A549 (cell line): ENCODE data around the gene EPHB1. TPM values are rescaled to one million over a fixed set of nuclear protein-coding genes. Genes with fewer than 3 reads are reported as not detected.

Experiments used
- ATAC-seq, 2 experiments: fragments of 200-7000 bp in 1 of 2; fragments of >200 bp in 1 of 2; cut with Nextera tagmentation in 1 of 2; cut with Tn5 transposase in 1 of 2; 3 replicates each; pipeline versions ENCODE4 v1.8.0 to v1.9.1; 2018 to 2020; ENCODE audit warnings: mild to moderate bottlenecking in 1 of 2, moderate library complexity in 1 of 2
- CTCF ChIA-PET: fragments of 300-600 bp; sonication (Branson Sonifier 250); formaldehyde crosslinking; extraction: SDS; loops from one replicate; lab custom pipeline; 2021; ENCODE audit warnings: antibody characterized with exemption, inconsistent platforms; lab: Yijun Ruan, JAX
- POLR2A ChIA-PET: fragments of 350-600 bp; formaldehyde crosslinking; extraction: SDS; loops from one replicate; lab custom pipeline; 2021; ENCODE audit warnings: antibody characterized with exemption, inconsistent platforms; lab: Yijun Ruan, JAX
- DNase-seq, 2 experiments: peaks; one replicate each; pipeline versions ENCODE4 v3.0.0 to v3.0.0-alpha.2; 2011 to 2016; ENCODE audit warnings: low read depth in 1 of 2, low spot score in 1 of 2
- FAIRE-seq: peaks from 2 replicates; lab custom pipeline; 2011; peaks lifted over from hg19 to GRCh38; lab: Jason Lieb, UNC
- H3K27ac ChIP-seq, 2 experiments: fragments of >200 bp; sonication (Bioruptor Twin); formaldehyde crosslinking; 3 replicates each; pipeline ENCODE4 v1.5.1; 2016 to 2017
- H3K4me1 ChIP-seq: fragments of >200 bp; sonication (Bioruptor Twin); formaldehyde crosslinking; 3 replicates; pipeline ENCODE4 v1.6.1; 2016
- H3K4me2 ChIP-seq: fragments of >200 bp; sonication (Bioruptor Twin); formaldehyde crosslinking; 3 replicates; pipeline ENCODE4 v1.6.1; 2016
- H3K4me3 ChIP-seq: fragments of >200 bp; sonication (Bioruptor Twin); formaldehyde crosslinking; 3 replicates; pipeline ENCODE4 v1.5.1; 2016
- H3K9me3 ChIP-seq: fragments of >200 bp; sonication (Bioruptor Twin); formaldehyde crosslinking; 3 replicates; pipeline ENCODE4 v1.6.1; 2016
- BHLHE40 ChIP-seq: IDR thresholded peaks from 2 replicates; pipeline ENCODE4 v1.6.1; 2012; ENCODE audit warnings: low read depth, low read length, inconsistent platforms
- CBX2 ChIP-seq: fragments of 200-600 bp; sonication (generic); IDR thresholded peaks from 2 replicates; pipeline ENCODE4 v1.6.1; 2016; ENCODE audit warnings: low read depth, mild to moderate bottlenecking, borderline replicate concordance
- CBX8 ChIP-seq: fragments of 200-600 bp; sonication (generic); IDR thresholded peaks from 2 replicates; pipeline ENCODE4 v1.6.1; 2016
- CEBPB ChIP-seq, 2 experiments: fragments of >200 bp in 1 of 2; sonication (Bioruptor Twin) in 1 of 2; formaldehyde crosslinking in 1 of 2; IDR thresholded peaks; 2 replicates each; pipeline ENCODE4 v1.6.1; 2012 to 2016
- CHD4 ChIP-seq: fragments of 200-600 bp; sonication (generic); IDR thresholded peaks from 2 replicates; pipeline ENCODE4 v1.6.1; 2016; ENCODE audit warnings: antibody characterized with exemption, mild to moderate bottlenecking, borderline replicate concordance
- E2F6 ChIP-seq: IDR thresholded peaks from 2 replicates; pipeline ENCODE4 v1.6.1; 2012; ENCODE audit warnings: low read depth, borderline replicate concordance
- EHF ChIP-seq: fragments of 250-450 bp; sonication (Bioruptor Pico); IDR thresholded peaks from 2 replicates; pipeline ENCODE4 v1.5.0; 2020; ENCODE audit warnings: mild to moderate bottlenecking
- EHMT2 ChIP-seq: fragments of 200-600 bp; sonication (generic); IDR thresholded peaks from 2 replicates; pipeline ENCODE4 v1.6.1; 2016; ENCODE audit warnings: antibody characterized with exemption, low read depth, mild to moderate bottlenecking, moderate library complexity
- ESRRA ChIP-seq: fragments of 150-350 bp; IDR thresholded peaks from 2 replicates; pipeline ENCODE4 v1.6.1; 2014; ENCODE audit warnings: mild to moderate bottlenecking, low read length, borderline replicate concordance
- GATA3 ChIP-seq: IDR thresholded peaks from 2 replicates; pipeline ENCODE4 v1.6.1; 2012; ENCODE audit warnings: borderline replicate concordance
- HDAC2 ChIP-seq: fragments of 200-600 bp; sonication (generic); IDR thresholded peaks from 2 replicates; pipeline ENCODE4 v1.6.1; 2016
- HOXA7 ChIP-seq: fragments of 250-450 bp; sonication (Bioruptor Pico); IDR thresholded peaks from 2 replicates; pipeline ENCODE4 v1.5.0; 2020; ENCODE audit warnings: mild to moderate bottlenecking, moderate library complexity
- HOXB13 ChIP-seq: fragments of 250-450 bp; sonication (Bioruptor Pico); IDR thresholded peaks from 2 replicates; pipeline ENCODE4 v1.5.0; 2020; ENCODE audit warnings: low read depth, mild to moderate bottlenecking, moderate library complexity
- HOXB5 ChIP-seq: fragments of 250-450 bp; sonication (Bioruptor Pico); IDR thresholded peaks from 2 replicates; pipeline ENCODE4 v1.5.0; 2020; ENCODE audit warnings: mild to moderate bottlenecking, moderate library complexity
- JUN ChIP-seq, 2 experiments: fragments of >200 bp; sonication (Bioruptor Twin); formaldehyde crosslinking; IDR thresholded peaks; 2 replicates in 1 of 2; 3 replicates in 1 of 2; pipeline ENCODE4 v1.6.1; 2016 to 2017
- MAFK ChIP-seq: fragments of 450-650 bp; IDR thresholded peaks from 2 replicates; pipeline ENCODE4 v1.6.1; 2014; ENCODE audit not compliant: partially characterized antibody
- MAZ ChIP-seq: fragments of 150-350 bp; IDR thresholded peaks from 2 replicates; pipeline ENCODE4 v1.6.1; 2014; ENCODE audit warnings: antibody characterized with exemption, low read depth, low read length, borderline replicate concordance
- NPAS2 ChIP-seq: fragments of 250-450 bp; sonication (Bioruptor Pico); IDR thresholded peaks from 2 replicates; pipeline ENCODE4 v1.8.0; 2022; ENCODE audit warnings: mild to moderate bottlenecking, moderate library complexity, borderline replicate concordance
- POLR2A ChIP-seq: IDR thresholded peaks from 2 replicates; pipeline ENCODE4 v1.6.1; 2012; ENCODE audit warnings: mild to moderate bottlenecking, low read length
- POLR2AphosphoS2 ChIP-seq: conservative IDR thresholded peaks from 2 replicates; pipeline ENCODE4 v1.6.1; 2012; ENCODE audit warnings: low read length, improper control_type of control experiment, inconsistent platforms
- RAD21 ChIP-seq, 2 experiments: fragments of >200 bp in 1 of 2; sonication (Bioruptor Twin) in 1 of 2; formaldehyde crosslinking in 1 of 2; IDR thresholded peaks in 1 of 2; conservative IDR thresholded peaks in 1 of 2; 2 replicates in 1 of 2; 3 replicates in 1 of 2; pipeline ENCODE4 v1.6.1; 2012 to 2018; ENCODE audit warnings: inconsistent platforms in 1 of 2
- RFX5 ChIP-seq: fragments of 450-650 bp; IDR thresholded peaks from 2 replicates; pipeline ENCODE4 v1.7.1; 2014; ENCODE audit warnings: antibody characterized with exemption, mild to moderate bottlenecking, moderate library complexity
- SMC3 ChIP-seq: fragments of >200 bp; sonication (Bioruptor Twin); formaldehyde crosslinking; IDR thresholded peaks from 3 replicates; pipeline ENCODE4 v1.6.1; 2018; ENCODE audit warnings: inconsistent platforms
- USF2 ChIP-seq: fragments of 450-650 bp; IDR thresholded peaks from 2 replicates; pipeline ENCODE4 v1.6.1; 2014; ENCODE audit warnings: antibody characterized with exemption
- ZC3H11A ChIP-seq: fragments of 450-650 bp; IDR thresholded peaks from 2 replicates; pipeline ENCODE4 v1.6.1; 2014; ENCODE audit warnings: antibody characterized with exemption, mild to moderate bottlenecking
- ZFP36 ChIP-seq: fragments of 450-650 bp; IDR thresholded peaks from 2 replicates; pipeline ENCODE4 v1.6.1; 2014; ENCODE audit warnings: borderline replicate concordance; ENCODE audit not compliant: partially characterized antibody
- ZNF302 ChIP-seq: fragments of 250-450 bp; sonication (Bioruptor Pico); IDR thresholded peaks from 2 replicates; pipeline ENCODE4 v1.9.0; 2021; ENCODE audit warnings: inconsistent platforms, mild to moderate bottlenecking, moderate library complexity
- ZSCAN20 ChIP-seq: fragments of 250-450 bp; sonication (Bioruptor Pico); IDR thresholded peaks from 2 replicates; pipeline ENCODE4 v1.8.0; 2022; ENCODE audit warnings: mild to moderate bottlenecking, moderate library complexity
- WGBS: methylation state at CpG from one replicate; pipeline ENCODE4 v1.1.6; 2017; ENCODE audit errors: missing lambda C conversion rate; 5-methylcytosine and 5-hydroxymethylcytosine counted together
- polyA plus RNA-seq, 4 experiments: library from polyadenylated mRNA; depleted of rRNA in 3 of 4; stranded (reverse); fragments of >200 nt; fragmentation: RNase III in 1 of 4; extraction: RNeasy Plus Mini Kit Qiagen cat#74134 plus additional on column Dnase treatment in 1 of 4; gene quantifications; 2 replicates in 3 of 4; 3 replicates in 1 of 4; pipeline ENCODE4 v1.2.3, GENCODE V29; 2011 to 2017
- TF ChIP-seq, protein P1 (sequence below): fragments of 150-350 bp; IDR thresholded peaks from 2 replicates; pipeline ENCODE4 v1.6.1; 2014; ENCODE audit warnings: low read depth, mild to moderate bottlenecking, low read length
- TF ChIP-seq, protein P2 (sequence below): fragments of >200 bp; sonication (Bioruptor Twin); formaldehyde crosslinking; IDR thresholded peaks from 2 replicates; pipeline ENCODE4 v1.6.1; 2016
- TF ChIP-seq, protein P3 (sequence below): fragments of >200 bp; sonication (Bioruptor Twin); formaldehyde crosslinking; IDR thresholded peaks from 3 replicates; pipeline ENCODE4 v1.6.1; 2016

EPHB1 gene
- polyA plus RNA-seq, 2 of the 4 experiments (the other 2 are of a cell fraction): 0.18 to 0.21 TPM

DNA sequence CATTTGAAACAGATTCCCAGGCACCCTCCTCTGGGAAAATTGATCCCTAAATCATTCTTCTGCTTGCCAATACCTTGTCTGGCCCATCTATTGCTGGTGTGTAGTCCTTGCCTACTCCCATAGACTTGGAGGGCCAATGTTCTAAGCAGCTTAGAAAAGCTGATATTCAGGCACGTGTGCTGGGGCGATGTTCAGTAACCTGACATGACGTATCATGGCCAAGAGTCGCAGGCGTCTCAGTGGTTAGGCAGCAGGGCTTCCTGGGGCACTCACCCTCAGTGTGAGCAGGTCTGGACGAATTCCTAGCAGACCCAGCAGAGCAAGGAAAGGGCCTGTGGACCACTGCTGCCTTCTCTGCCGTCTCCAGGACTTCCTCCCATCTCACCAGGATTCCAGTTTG lies 21.6 kb downstream of the EPHB1 start:
- CTCF ChIA-PET: interaction anchor here (1.4 kb wide), 1 partner anchor 22 kb away, joined by 3 read pairs; no protein-coding TSS in a partner anchor

GRCh38 chr3:134817297-134817696 lies 22.2 kb downstream of the EPHB1 start:
- DNase-seq: no peak
- no peak for TF ChIP-seq USF2
- TF ChIP-seq CBX2: no peak
- TF ChIP-seq CEBPB (IDR thresholded peaks at IDR 0.05): no peak
- TF ChIP-seq ZSCAN20 (CRISPR knock-in tag): no peak
- no peak for TF ChIP-seq RAD21 (conservative IDR thresholded peaks at IDR 0.05 in 1 of 2, IDR thresholded peaks at IDR 0.05 in 1 of 2)
- TF ChIP-seq ZNF302 (CRISPR knock-in tag): no peak
- ChIA-PET POLR2A (no interaction called here), CTCF (interaction anchor here (1.4 kb wide), 1 partner anchor 23 kb away, joined by 3 read pairs; no protein-coding TSS in a partner anchor)
- ATAC-seq: no peak
- no peaks in the 10 kb centered on the region for H3K4me1 ChIP-seq
- H3K4me2 ChIP-seq: no peak overlapping the region
- no peak overlapping the region for H3K27ac ChIP-seq
- no peaks in the 10 kb centered on the region for H3K9me3 ChIP-seq
- WGBS: 39% methylated on average over 3 of the region's 6 CpGs
- H3K4me3 ChIP-seq: no peak overlapping the region
- FAIRE-seq: no peak

More for the DNA sequence above, 21.6 kb downstream of the EPHB1 start:
- POLR2A ChIA-PET: no interaction called here
- H3K4me1 ChIP-seq: no peaks in the 10 kb centered on the region
- no peak overlapping the region for H3K4me3 ChIP-seq
- no peak overlapping the region for H3K4me2 ChIP-seq
- TF ChIP-seq RAD21 (conservative IDR thresholded peaks at IDR 0.05 in 1 of 2, IDR thresholded peaks at IDR 0.05 in 1 of 2) (no peak), EHF (CRISPR knock-in tag) (no peak), MAFK (no peak), JUN (IDR thresholded peaks at IDR 0.05) (no peak), MAZ (no peak), E2F6 (no peak), POLR2A (no peak), POLR2AphosphoS2 (no peak), ESRRA (no peak), ZC3H11A (no peak), HOXB5 (CRISPR knock-in tag) (no peak), NPAS2 (CRISPR knock-in tag) (no peak)
- TF ChIP-seq, protein P1, sequence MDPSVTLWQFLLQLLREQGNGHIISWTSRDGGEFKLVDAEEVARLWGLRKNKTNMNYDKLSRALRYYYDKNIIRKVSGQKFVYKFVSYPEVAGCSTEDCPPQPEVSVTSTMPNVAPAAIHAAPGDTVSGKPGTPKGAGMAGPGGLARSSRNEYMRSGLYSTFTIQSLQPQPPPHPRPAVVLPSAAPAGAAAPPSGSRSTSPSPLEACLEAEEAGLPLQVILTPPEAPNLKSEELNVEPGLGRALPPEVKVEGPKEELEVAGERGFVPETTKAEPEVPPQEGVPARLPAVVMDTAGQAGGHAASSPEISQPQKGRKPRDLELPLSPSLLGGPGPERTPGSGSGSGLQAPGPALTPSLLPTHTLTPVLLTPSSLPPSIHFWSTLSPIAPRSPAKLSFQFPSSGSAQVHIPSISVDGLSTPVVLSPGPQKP: no peak
- ATAC-seq (no peak), FAIRE-seq (no peak), DNase-seq (no peak)
- no peak overlapping the region for H3K27ac ChIP-seq
- H3K9me3 ChIP-seq: no peaks in the 10 kb centered on the region
- WGBS: 32% methylated on average over 4 of the region's 7 CpGs

DNA sequence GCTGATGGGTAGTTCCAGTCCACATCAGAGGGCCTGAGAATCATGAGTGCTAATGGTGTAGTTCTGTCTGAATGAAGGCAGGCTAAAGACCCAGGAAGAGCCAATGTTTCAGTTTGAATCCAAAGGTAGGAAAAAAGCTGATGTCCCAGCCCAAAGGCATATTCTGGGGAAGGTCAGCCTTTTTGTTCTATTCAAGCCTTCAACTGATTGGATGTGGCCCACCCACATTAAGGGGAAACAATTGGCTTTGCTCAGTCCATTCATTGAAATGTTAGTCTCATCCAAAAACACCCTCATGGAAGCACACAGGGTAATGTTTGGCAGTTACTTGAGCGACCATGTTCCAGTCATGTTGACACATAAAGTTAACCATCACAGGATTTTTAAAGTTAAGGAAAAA lies 25.9 kb downstream of the EPHB1 start:
- ChIA-PET POLR2A (no interaction called here), CTCF (interaction anchor here (2.0 kb wide), 1 partner anchor 26 kb away, joined by 5 read pairs; the partner anchor contains the start of gene EPHB1)
- no peak overlapping the region for H3K4me3 ChIP-seq
- no peak for FAIRE-seq
- no peak for ATAC-seq
- WGBS: 24% methylated on average over 1 of the region's 1 CpG
- H3K9me3 ChIP-seq: no peaks in the 10 kb centered on the region
- TF ChIP-seq MAFK: no peak
- TF ChIP-seq ZSCAN20 (CRISPR knock-in tag): no peak
- TF ChIP-seq HDAC2: no peak
- TF ChIP-seq ZFP36: no peak
- TF ChIP-seq HOXA7 (CRISPR knock-in tag): no peak
- no peak for TF ChIP-seq SMC3
- no peak for TF ChIP-seq GATA3
- no peak for TF ChIP-seq MAZ
- no peak for TF ChIP-seq CEBPB (IDR thresholded peaks at IDR 0.05)
- TF ChIP-seq CBX8: no peak
- TF ChIP-seq BHLHE40: no peak
- TF ChIP-seq, protein P2, sequence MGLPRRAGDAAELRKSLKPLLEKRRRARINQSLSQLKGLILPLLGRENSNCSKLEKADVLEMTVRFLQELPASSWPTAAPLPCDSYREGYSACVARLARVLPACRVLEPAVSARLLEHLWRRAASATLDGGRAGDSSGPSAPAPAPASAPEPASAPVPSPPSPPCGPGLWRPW: no peak
- no peak for TF ChIP-seq EHMT2
- TF ChIP-seq, protein P1: no peak
- TF ChIP-seq ZC3H11A: no peak
- TF ChIP-seq CHD4: no peak
- TF ChIP-seq ESRRA: no peak
- TF ChIP-seq, protein P3, sequence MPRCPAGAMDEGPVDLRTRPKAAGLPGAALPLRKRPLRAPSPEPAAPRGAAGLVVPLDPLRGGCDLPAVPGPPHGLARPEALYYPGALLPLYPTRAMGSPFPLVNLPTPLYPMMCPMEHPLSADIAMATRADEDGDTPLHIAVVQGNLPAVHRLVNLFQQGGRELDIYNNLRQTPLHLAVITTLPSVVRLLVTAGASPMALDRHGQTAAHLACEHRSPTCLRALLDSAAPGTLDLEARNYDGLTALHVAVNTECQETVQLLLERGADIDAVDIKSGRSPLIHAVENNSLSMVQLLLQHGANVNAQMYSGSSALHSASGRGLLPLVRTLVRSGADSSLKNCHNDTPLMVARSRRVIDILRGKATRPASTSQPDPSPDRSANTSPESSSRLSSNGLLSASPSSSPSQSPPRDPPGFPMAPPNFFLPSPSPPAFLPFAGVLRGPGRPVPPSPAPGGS: no peak
- no peak for TF ChIP-seq HOXB13 (CRISPR knock-in tag)
- no peak for TF ChIP-seq RFX5
- no peaks in the 10 kb centered on the region for H3K4me1 ChIP-seq
- DNase-seq: no peak
- no peak overlapping the region for H3K27ac ChIP-seq
- no peak overlapping the region for H3K4me2 ChIP-seq
